UCSD-AML1 (cell line): Measurements from ENCODE around the gene MED26.
"Not testable (repeated sequence)": the region's sequence is repeated elsewhere in the genome, so short reads cannot be mapped to it uniquely, and the experiment has no call there.

Experiments used
- DNase-seq: peaks from one replicate; lab custom pipeline; 2025; ENCODE audit not compliant: unreplicated experiment; lab: John Stamatoyannopoulos, UW

Gene MED26

GRCh38 chr19:16543734-16544133, 84.3 kb downstream of the MED26 start:
- not testable (repeated sequence) for DNase-seq

DNA sequence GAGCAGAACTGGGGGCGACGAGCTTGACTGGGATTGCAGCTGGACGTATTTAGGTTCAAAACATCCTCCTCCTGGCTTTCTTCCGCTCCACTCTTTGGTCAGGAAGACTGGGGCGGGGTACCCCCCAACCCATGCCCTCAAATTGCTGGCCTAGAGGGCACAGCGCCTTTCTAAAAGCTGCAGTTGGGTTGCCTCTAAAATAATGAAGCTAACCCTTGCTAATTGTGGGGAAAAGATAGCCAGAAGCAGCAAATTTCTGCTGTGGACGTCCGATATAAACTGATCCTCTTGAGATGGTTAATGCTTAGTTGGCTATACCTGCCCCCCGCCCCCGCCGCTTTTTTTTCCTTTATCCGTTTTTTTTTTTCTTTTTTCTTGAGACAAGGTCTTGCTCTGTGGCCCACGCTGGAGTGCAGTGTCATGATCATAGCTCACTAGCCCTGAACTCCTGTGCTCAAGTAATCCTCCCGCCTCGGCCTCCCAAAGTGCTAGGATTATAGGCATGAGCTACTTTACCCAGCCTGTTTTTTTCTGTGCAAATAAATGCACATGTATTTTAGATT, 85.0 kb downstream of the MED26 start:
- peak; percentile 27 for DNase-seq

GRCh38 chr19:16542045-16542909, 85.7 kb downstream of the MED26 start, which contains the start of gene CHERP:
CHERP (minus strand) TSS chr19:16542437; CDS start chr19:16542378, 59 bp downstream.
- DNase-seq: peak; percentile 96

- no peak for DNase-seq
Observed at GRCh38 chr19:16541526-16542044, 86.4 kb downstream of the MED26 start.

GRCh38 chr19:16540948-16541347, 87.1 kb downstream of the MED26 start:
- no peak for DNase-seq

GRCh38 chr19:16537111-16537510, 90.9 kb downstream of the MED26 start:
- DNase-seq: no peak

DNA sequence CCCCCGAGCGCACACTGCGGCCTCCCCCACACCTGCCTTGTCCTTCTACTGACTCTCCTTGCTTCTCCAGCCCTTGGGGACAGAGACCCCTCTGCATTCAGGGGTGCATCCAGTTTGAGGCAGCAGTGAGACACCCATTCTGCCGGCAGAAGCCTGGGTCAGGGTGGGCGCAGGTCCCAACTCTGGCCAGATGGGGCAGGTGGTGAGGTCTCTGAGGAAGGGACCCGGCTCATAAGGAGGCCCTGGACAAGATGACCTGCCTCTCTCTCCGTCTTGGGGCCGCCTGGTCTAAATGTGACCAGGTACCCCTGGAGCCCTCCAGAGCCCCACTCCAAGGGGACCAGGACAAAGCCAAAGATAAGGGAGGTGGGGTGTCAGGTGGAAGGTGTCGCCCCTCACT, 91.9 kb downstream of the MED26 start:
- no peak for DNase-seq

- DNase-seq: no peak
Observed at GRCh38 chr19:16535381-16535780, 92.6 kb downstream of the MED26 start.

GRCh38 chr19:16532440-16533234, 95.4 kb downstream of the MED26 start:
- DNase-seq: no peak

- no peak for DNase-seq
Observed at GRCh38 chr19:16531380-16531669, 96.7 kb downstream of the MED26 start.

GRCh38 chr19:16530540-16531379, 97.2 kb downstream of the MED26 start:
- DNase-seq: no peak

- DNase-seq: no peak
Observed at GRCh38 chr19:16529466-16530144, 98.4 kb downstream of the MED26 start.

GRCh38 chr19:16527971-16528521, 100.0 kb downstream of the MED26 start:
- peak; percentile 50 for DNase-seq

- no peak for DNase-seq
Observed at GRCh38 chr19:16527334-16527935, 100.6 kb downstream of the MED26 start.

- DNase-seq: no peak
Observed at GRCh38 chr19:16525751-16526481, 102.1 kb downstream of the MED26 start.

- DNase-seq: no peak
Observed at GRCh38 chr19:16524991-16525734, 102.8 kb downstream of the MED26 start.
